Skeletal muscle satellite cell (primary cell): ENCODE results near the gene MIPEP.
A peak's percentile ranks its signal among the peaks of the same experiment; 100 is the strongest.
"Not testable (repeated sequence)": the region's sequence is repeated elsewhere in the genome, so short reads cannot be mapped to it uniquely, and the experiment has no call there.

ENCODE experiments used
- H3K27me3 ChIP-seq: 2 replicates; pipeline ENCODE4 v1.7.0; 2013; ENCODE audit warnings: low read length; ENCODE audit not compliant: control insufficient read depth, insufficient read depth
- H3K36me3 ChIP-seq: 2 replicates; pipeline ENCODE4 v1.7.0; 2013; ENCODE audit warnings: mild to moderate bottlenecking, control low read depth, low read length; ENCODE audit not compliant: insufficient read depth
- H3K4me1 ChIP-seq: 2 replicates; pipeline ENCODE4 v1.7.0; 2013; ENCODE audit warnings: low read length; ENCODE audit not compliant: control insufficient read depth, insufficient read depth
- H3K4me2 ChIP-seq: 2 replicates; pipeline ENCODE4 v1.7.0; 2013; ENCODE audit warnings: mild to moderate bottlenecking, low read length
- H3K4me3 ChIP-seq: 2 replicates; pipeline ENCODE4 v1.7.0; 2013; ENCODE audit warnings: low read length
- H3K9ac ChIP-seq: 2 replicates; pipeline ENCODE4 v1.7.0; 2013; ENCODE audit warnings: mild to moderate bottlenecking, low read depth, low read length, moderate library complexity
- H3K9me3 ChIP-seq: replicated peaks from 2 replicates; pipeline ENCODE4 v1.7.0; 2013; ENCODE audit warnings: mild to moderate bottlenecking, control low read depth, low read length

The MIPEP gene

GRCh38 chr13:23883255-23883654, 5.9 kb downstream of the MIPEP start:
- Histone ChIP-seq H3K4me3 (no peak overlapping the region), H3K4me2 (no peak overlapping the region), H3K36me3 (peaks cover 19% of the 10 kb centered on the region), H3K9ac (no peak overlapping the region), H3K27me3 (no peaks in the 10 kb centered on the region), H3K4me1 (peaks cover 6% of the 10 kb centered on the region), H3K9me3 (no peaks in the 10 kb centered on the region)

- not testable (repeated sequence) for H3K4me3 ChIP-seq, H3K4me1 ChIP-seq, H3K9ac ChIP-seq, H3K4me2 ChIP-seq, H3K9me3 ChIP-seq, H3K27me3 ChIP-seq
- peaks cover 21% of the 10 kb centered on the region for H3K36me3 ChIP-seq
Measured at GRCh38 chr13:23881402-23881800, 7.8 kb downstream of the MIPEP start.

GRCh38 chr13:23880493-23881401, 8.5 kb downstream of the MIPEP start:
- H3K4me1 ChIP-seq, H3K4me2 ChIP-seq, H3K9me3 ChIP-seq, H3K4me3 ChIP-seq, H3K27me3 ChIP-seq, H3K9ac ChIP-seq: not testable (repeated sequence)
- peaks cover 21% of the 10 kb centered on the region for H3K36me3 ChIP-seq

- H3K4me3 ChIP-seq = no peak overlapping the region
- peaks cover 10% of the 10 kb centered on the region for H3K36me3 ChIP-seq
- no peaks in the 10 kb centered on the region for H3K9me3 ChIP-seq
- H3K4me1 ChIP-seq = no peaks in the 10 kb centered on the region
- no peak overlapping the region for H3K4me2 ChIP-seq
- no peaks in the 10 kb centered on the region for H3K27me3 ChIP-seq
- H3K9ac ChIP-seq = no peak overlapping the region
Measured at GRCh38 chr13:23877286-23877685, 11.9 kb downstream of the MIPEP start.

- H3K27me3 ChIP-seq = no peaks in the 10 kb centered on the region
- no peak overlapping the region for H3K9ac ChIP-seq
- H3K4me1 ChIP-seq = peaks cover 2% of the 10 kb centered on the region
- H3K36me3 ChIP-seq = peaks cover 10% of the 10 kb centered on the region
- H3K4me3 ChIP-seq = no peak overlapping the region
- H3K4me2 ChIP-seq = no peak overlapping the region
- no peaks in the 10 kb centered on the region for H3K9me3 ChIP-seq
Measured at GRCh38 chr13:23876265-23876664, 12.9 kb downstream of the MIPEP start.

- no peaks in the 10 kb centered on the region for H3K27me3 ChIP-seq
- no peaks in the 10 kb centered on the region for H3K9me3 ChIP-seq
- peaks cover 36% of the 10 kb centered on the region for H3K4me1 ChIP-seq
- peak overlapping the region; percentile 43 for H3K9ac ChIP-seq
- no peaks in the 10 kb centered on the region for H3K36me3 ChIP-seq
- H3K4me3 ChIP-seq = no peak overlapping the region
- H3K4me2 ChIP-seq = no peak overlapping the region
Measured at GRCh38 chr13:23871616-23872220, 17.5 kb downstream of the MIPEP start.

GRCh38 chr13:23870356-23871140, 18.7 kb downstream of the MIPEP start:
- Histone ChIP-seq H3K27me3 (no peaks in the 10 kb centered on the region), H3K4me3 (no peak overlapping the region), H3K4me2 (no peak overlapping the region), H3K36me3 (no peaks in the 10 kb centered on the region), H3K9me3 (no peaks in the 10 kb centered on the region), H3K9ac (peak overlapping the region; percentile 43), H3K4me1 (peaks cover 42% of the 10 kb centered on the region)

GRCh38 chr13:23868521-23868920, 20.7 kb downstream of the MIPEP start:
- H3K9ac ChIP-seq = no peak overlapping the region
- H3K4me1 ChIP-seq = peaks cover 42% of the 10 kb centered on the region
- peak overlapping the region; percentile 15 for H3K4me2 ChIP-seq
- no peaks in the 10 kb centered on the region for H3K27me3 ChIP-seq
- no peaks in the 10 kb centered on the region for H3K36me3 ChIP-seq
- H3K4me3 ChIP-seq = no peak overlapping the region
- no peaks in the 10 kb centered on the region for H3K9me3 ChIP-seq

- Histone ChIP-seq H3K9me3 (no peaks in the 10 kb centered on the region), H3K4me2 (no peak overlapping the region), H3K27me3 (no peaks in the 10 kb centered on the region), H3K9ac (no peak overlapping the region), H3K4me1 (peaks cover 42% of the 10 kb centered on the region), H3K4me3 (no peak overlapping the region), H3K36me3 (no peaks in the 10 kb centered on the region)
Measured at GRCh38 chr13:23867027-23867491, 22.1 kb downstream of the MIPEP start.

GRCh38 chr13:23866420-23867026, 22.7 kb downstream of the MIPEP start:
- H3K27me3 ChIP-seq = no peaks in the 10 kb centered on the region
- H3K9ac ChIP-seq = no peak overlapping the region
- H3K4me1 ChIP-seq = peaks cover 42% of the 10 kb centered on the region
- no peaks in the 10 kb centered on the region for H3K9me3 ChIP-seq
- no peak overlapping the region for H3K4me2 ChIP-seq
- peaks cover under 1% of the 10 kb centered on the region for H3K36me3 ChIP-seq
- no peak overlapping the region for H3K4me3 ChIP-seq

- Histone ChIP-seq H3K9me3 (no peaks in the 10 kb centered on the region), H3K27me3 (no peaks in the 10 kb centered on the region), H3K4me1 (peaks cover 36% of the 10 kb centered on the region), H3K4me3 (no peak overlapping the region), H3K36me3 (peaks cover 5% of the 10 kb centered on the region), H3K9ac (no peak overlapping the region), H3K4me2 (no peak overlapping the region)
Measured at GRCh38 chr13:23865906-23866305, 23.3 kb downstream of the MIPEP start.
